Measurements from ENCODE around the gene GATAD2A.
"Not testable (repeated sequence)": the region's sequence is repeated elsewhere in the genome, so short reads cannot be mapped to it uniquely, and the experiment has no call there.

The GATAD2A gene

GRCh38 chr19:19388568-19389555 lies 16.6 kb upstream of the GATAD2A start:
- TF ChIP-seq CTCF (IDR thresholded peaks at IDR 0.05; ENCODE audit: control insufficient read depth, extremely low read depth, insufficient read depth): no peak
- no peak overlapping the region for H3K4me3 ChIP-seq (ENCODE audit: low read depth, low read length)
- DNase-seq (ENCODE audit: low read depth): no peak

- DNase-seq (ENCODE audit: low read depth); H3K4me3 ChIP-seq (ENCODE audit: low read depth, low read length): not testable (repeated sequence)
Observed at GRCh38 chr19:19389683-19390082, 15.8 kb upstream of the GATAD2A start.

GRCh38 chr19:19394333-19394732 lies 11.1 kb upstream of the GATAD2A start:
- H3K4me3 ChIP-seq (ENCODE audit: low read depth, low read length): not testable (repeated sequence)

GRCh38 chr19:19399733-19400433 lies 5.6 kb upstream of the GATAD2A start:
- DNase-seq (ENCODE audit: low read depth): no peak
- TF ChIP-seq CTCF (IDR thresholded peaks at IDR 0.05; ENCODE audit: control insufficient read depth, extremely low read depth, insufficient read depth): no peak
- no peak overlapping the region for H3K4me3 ChIP-seq (ENCODE audit: low read depth, low read length)

More at GRCh38 chr19:19394333-19394732, 11.1 kb upstream of the GATAD2A start:
- not testable (repeated sequence) for DNase-seq (ENCODE audit: low read depth)

GRCh38 chr19:19402656-19403372 lies 2.7 kb upstream of the GATAD2A start:
- H3K4me3 ChIP-seq (ENCODE audit: low read depth, low read length): no peak overlapping the region
- DNase-seq (ENCODE audit: low read depth): no peak
- no peak for TF ChIP-seq CTCF (IDR thresholded peaks at IDR 0.05; ENCODE audit: control insufficient read depth, extremely low read depth, insufficient read depth)

- no peak overlapping the region for H3K4me3 ChIP-seq (ENCODE audit: low read depth, low read length)
- DNase-seq (ENCODE audit: low read depth): no peak
- no peak for TF ChIP-seq CTCF (IDR thresholded peaks at IDR 0.05; ENCODE audit: control insufficient read depth, extremely low read depth, insufficient read depth)
Observed at GRCh38 chr19:19403373-19403901, 2.0 kb upstream of the GATAD2A start.

GRCh38 chr19:19405971-19406877 lies 749 bp downstream of the GATAD2A start:
- no peak for TF ChIP-seq CTCF (IDR thresholded peaks at IDR 0.05; ENCODE audit: control insufficient read depth, extremely low read depth, insufficient read depth)
- peak; percentile 36 for DNase-seq (ENCODE audit: low read depth)
- peak overlapping the region; percentile 68 for H3K4me3 ChIP-seq (ENCODE audit: low read depth, low read length)

Measured in LNCaP clone FGC (cell line).